ENCODE results near the gene MAJIN. TPM values are rescaled to one million over a fixed set of nuclear protein-coding genes. Genes with fewer than 3 reads are reported as not detected.
A peak's percentile ranks its signal among the peaks of the same experiment; 100 is the strongest.

Gene MAJIN
- total and polyA plus RNA-seq, 10 of the 15 experiments (the other 5 are each of a cell fraction or from before 2014, with no cell fraction given), result 0.10 TPM; not detected in 9

GRCh38 chr11:64900263-64900678 lies 71.6 kb downstream of the MAJIN start (continued):
- TF ChIP-seq ETV6 (conservative IDR thresholded peaks at IDR 0.05 in 1 of 2, IDR thresholded peaks at IDR 0.05 in 1 of 2; ENCODE audit: borderline replicate concordance in 1 of 2, low read depth in 1 of 2) (peak in 1 of 2 experiments; percentile 46; a peak in 1 of 4 replicates), RAD21 (IDR thresholded peaks at IDR 0.05; ENCODE audit: insufficient read depth, low read depth, low read length) (no peak), NBN (IDR thresholded peaks at IDR 0.05) (peak; percentile 84), MXI1 (IDR thresholded peaks at IDR 0.05; ENCODE audit: low read depth, low read length) (peak; percentile 66; the same call in 1 of the 2 replicates), RELB (IDR thresholded peaks at IDR 0.05; ENCODE audit: low read depth) (peak; percentile 89), MAX (IDR thresholded peaks at IDR 0.05; ENCODE audit: low read depth, low read length) (peak; percentile 90), ATF3 (IDR thresholded peaks at IDR 0.05; ENCODE audit: borderline replicate concordance, extremely low read depth, low read depth, low read length) (peak; percentile 53; the same call in 1 of the 2 replicates), JUNB (IDR thresholded peaks at IDR 0.05) (peak; percentile 66), SMC3 (IDR thresholded peaks at IDR 0.05; ENCODE audit: borderline replicate concordance, low read length) (no peak), ZNF384 (IDR thresholded peaks at IDR 0.05; ENCODE audit: borderline replicate concordance, low read depth, low read length) (no peak), EED (IDR thresholded peaks at IDR 0.05; ENCODE audit: low read depth) (no peak)
